Liver (tissue), 9 donors: ENCODE results near the gene NRG3. TPM values are rescaled to one million over a fixed set of nuclear protein-coding genes. Genes with fewer than 3 reads are reported as not detected.

Experiments
- DNase-seq: peaks from one replicate; pipeline ENCODE4 v3.0.0-alpha.2; 2017; ENCODE audit warnings: low spot score
- H3K27ac ChIP-seq, 2 donors: one replicate each; pipeline ENCODE4 v1.7.0; 2013; ENCODE audit warnings: inconsistent platforms in 2 of 2, low read length in 2 of 2, control low read depth in 1 of 2, low read depth in 1 of 2, mild to moderate bottlenecking in 1 of 2
- H3K27me3 ChIP-seq, 4 donors: one replicate each; pipeline versions ENCODE4 v1.6.1 to v1.7.0; 2013; ENCODE audit warnings: low read length in 3 of 4, inconsistent platforms in 1 of 4, mild to moderate bottlenecking in 1 of 4, moderate library complexity in 1 of 4; ENCODE audit not compliant: control insufficient read depth in 4 of 4, insufficient read depth in 4 of 4
- H3K36me3 ChIP-seq, 4 donors: one replicate each; pipeline versions ENCODE4 v1.6.1 to v1.7.0; 2013; ENCODE audit warnings: low read length in 3 of 4, mild to moderate bottlenecking in 3 of 4, low read depth in 1 of 4, moderate library complexity in 1 of 4; ENCODE audit not compliant: control insufficient read depth in 4 of 4, insufficient read depth in 3 of 4
- H3K4me1 ChIP-seq, 4 donors: one replicate each; pipeline versions ENCODE4 v1.6.1 to v1.7.0; 2013; ENCODE audit warnings: low read length in 3 of 4, mild to moderate bottlenecking in 3 of 4, moderate library complexity in 1 of 4; ENCODE audit not compliant: control insufficient read depth in 4 of 4, insufficient read depth in 4 of 4
- H3K4me3 ChIP-seq, 3 donors: one replicate each; pipeline versions ENCODE4 v1.6.1 to v1.7.0; 2013; ENCODE audit warnings: low read length in 3 of 3, control low read depth in 1 of 3, low read depth in 1 of 3, mild to moderate bottlenecking in 1 of 3
- H3K9ac ChIP-seq, 2 donors: one replicate each; pipeline ENCODE4 v1.7.0; 2013; ENCODE audit warnings: low read length in 2 of 2, mild to moderate bottlenecking in 2 of 2, moderate library complexity in 2 of 2, control low read depth in 1 of 2, low read depth in 1 of 2
- H3K9me3 ChIP-seq, 4 donors: one replicate each; pipeline versions ENCODE4 v1.6.1 to v1.7.0; 2013; ENCODE audit warnings: low read length in 3 of 4; ENCODE audit not compliant: control insufficient read depth in 4 of 4
- ATF3 ChIP-seq: IDR thresholded peaks from 2 replicates; pipeline ENCODE4 v1.6.1; 2016; ENCODE audit warnings: antibody characterized with exemption
- CTCF ChIP-seq: fragments of 150-350 bp; IDR thresholded peaks from 2 replicates; pipeline ENCODE4 v1.5.1; 2017; ENCODE audit warnings: improper control_type of control experiment, low read depth, low read length; ENCODE audit not compliant: missing input control
- EGR1 ChIP-seq, 2 donors: IDR thresholded peaks; 2 replicates each; pipeline ENCODE4 v1.6.1; 2016 to 2018; ENCODE audit warnings: antibody characterized with exemption in 2 of 2, low read depth in 2 of 2
- FOXA1 ChIP-seq: IDR thresholded peaks from 2 replicates; pipeline ENCODE4 v1.6.1; 2016; ENCODE audit warnings: antibody characterized with exemption
- FOXA2 ChIP-seq: IDR thresholded peaks from 2 replicates; pipeline ENCODE4 v1.6.1; 2016; ENCODE audit warnings: antibody characterized with exemption
- GABPA ChIP-seq, 2 donors: IDR thresholded peaks in 1 of 2; conservative IDR thresholded peaks in 1 of 2; 2 replicates each; pipeline ENCODE4 v1.6.1; 2016; ENCODE audit warnings: antibody characterized with exemption in 2 of 2, mild to moderate bottlenecking in 1 of 2, moderate library complexity in 1 of 2
- HNF4A ChIP-seq, 2 donors: conservative IDR thresholded peaks; 2 replicates each; pipeline ENCODE4 v1.6.1; 2016; ENCODE audit warnings: antibody characterized with exemption in 2 of 2, mild to moderate bottlenecking in 2 of 2
- HNF4G ChIP-seq: IDR thresholded peaks from 2 replicates; pipeline ENCODE4 v1.6.1; 2016; ENCODE audit warnings: antibody characterized with exemption
- JUND ChIP-seq, 2 donors: IDR thresholded peaks; 2 replicates each; pipeline ENCODE4 v1.6.1; 2016; ENCODE audit warnings: antibody characterized with exemption in 2 of 2
- MAX ChIP-seq: IDR thresholded peaks from 2 replicates; pipeline ENCODE4 v1.6.1; 2016; ENCODE audit warnings: antibody characterized with exemption
- NR2F2 ChIP-seq: IDR thresholded peaks from 2 replicates; pipeline ENCODE4 v1.6.1; 2016; ENCODE audit warnings: antibody characterized with exemption
- RAD21 ChIP-seq, 2 donors: IDR thresholded peaks; 2 replicates each; pipeline ENCODE4 v1.6.1; 2016; ENCODE audit warnings: antibody characterized with exemption in 2 of 2, mild to moderate bottlenecking in 2 of 2
- REST ChIP-seq: IDR thresholded peaks from 2 replicates; pipeline ENCODE4 v1.6.1; 2016; ENCODE audit warnings: antibody characterized with exemption, mild to moderate bottlenecking
- RXRA ChIP-seq, 2 donors: IDR thresholded peaks; 2 replicates each; pipeline ENCODE4 v1.6.1; 2017 to 2018; ENCODE audit warnings: antibody characterized with exemption in 2 of 2, mild to moderate bottlenecking in 1 of 2
- SP1 ChIP-seq: IDR thresholded peaks from 2 replicates; pipeline ENCODE4 v1.6.1; 2018; ENCODE audit warnings: antibody characterized with exemption, mild to moderate bottlenecking
- TAF1 ChIP-seq: conservative IDR thresholded peaks from 2 replicates; pipeline ENCODE4 v1.6.1; 2016; ENCODE audit warnings: antibody characterized with exemption, mild to moderate bottlenecking
- YY1 ChIP-seq: IDR thresholded peaks from 2 replicates; pipeline ENCODE4 v1.6.1; 2016; ENCODE audit warnings: antibody characterized with exemption, mild to moderate bottlenecking
- ZBTB33 ChIP-seq: IDR thresholded peaks from 2 replicates; pipeline ENCODE4 v1.6.1; 2016; ENCODE audit warnings: antibody characterized with exemption
- WGBS: extraction: QIAGEN DNeasy Blood & Tissue Kit; methylation state at CpG from one replicate; pipeline ENCODE4 v1.1.7; 2013; 5-methylcytosine and 5-hydroxymethylcytosine counted together
- polyA plus RNA-seq, 2 donors: library from polyadenylated mRNA; stranded (reverse) in 1 of 2; unstranded in 1 of 2; fragments of 200-250 nt in 1 of 2; fragments of >200 nt in 1 of 2; fragmentation: Nextera tagmentation in 1 of 2; extraction: Ambion mirVana in 1 of 2; gene quantifications; one replicate each; pipeline versions ENCODE4 v1.2.1 to v1.2.3, GENCODE V29; 2013 to 2015
- total RNA-seq, 2 donors: library from RNA; depleted of rRNA; stranded (reverse); fragments of >200 nt; gene quantifications; one replicate each; pipeline ENCODE4 v1.2.3, GENCODE V29; 2014
- donor health status: healthy.
- donor health status: healthy.
- donor health status: healthy.
- donor health status: healthy.
- donor health status: healthy.

Gene NRG3
- total and polyA plus RNA-seq, 4 donors: 0.24 to 3.7 (median 0.38) TPM

GRCh38 chr10:82680608-82681007 is 805.6 kb downstream of the NRG3 start:
- Histone ChIP-seq H3K4me3 (no peak overlapping the region), H3K9ac (no peak overlapping the region), H3K4me1 (no peaks in the 10 kb centered on the region), H3K27me3 (no peaks in the 10 kb centered on the region), H3K9me3 (no peaks in the 10 kb centered on the region), H3K27ac (no peak overlapping the region), H3K36me3 (no peaks in the 10 kb centered on the region)
- DNase-seq: no peak
- TF ChIP-seq RXRA (IDR thresholded peaks at IDR 0.05): no peak
- TF ChIP-seq NR2F2: no peak
- no peak for TF ChIP-seq HNF4A (conservative IDR thresholded peaks at IDR 0.05)
- no peak for TF ChIP-seq JUND (IDR thresholded peaks at IDR 0.05)
- TF ChIP-seq FOXA2: no peak
- TF ChIP-seq CTCF: no peak
- no peak for TF ChIP-seq FOXA1
- TF ChIP-seq YY1: no peak
- TF ChIP-seq HNF4G: no peak
- WGBS: 85% methylated on average over 3 of the region's 3 CpGs

- no peak for TF ChIP-seq HNF4G
- WGBS: 83% methylated on average over 4 of the region's 4 CpGs
- no peak for DNase-seq
Measured at GRCh38 chr10:82683945-82684344, 809.0 kb downstream of the NRG3 start.

GRCh38 chr10:82685087-82685486 is 810.1 kb downstream of the NRG3 start:
- H3K9ac ChIP-seq: no peak overlapping the region
- 74% methylated on average over 2 of the region's 2 CpGs for WGBS

More at GRCh38 chr10:82683945-82684344, 809.0 kb downstream of the NRG3 start:
- H3K27ac ChIP-seq: no peak overlapping the region
- H3K9me3 ChIP-seq: no peaks in the 10 kb centered on the region
- no peaks in the 10 kb centered on the region for H3K36me3 ChIP-seq
- no peak overlapping the region for H3K9ac ChIP-seq
- no peak overlapping the region for H3K4me3 ChIP-seq
- no peaks in the 10 kb centered on the region for H3K4me1 ChIP-seq
- no peaks in the 10 kb centered on the region for H3K27me3 ChIP-seq

More at GRCh38 chr10:82685087-82685486, 810.1 kb downstream of the NRG3 start:
- no peak overlapping the region for H3K27ac ChIP-seq
- no peak for TF ChIP-seq RXRA (IDR thresholded peaks at IDR 0.05)
- TF ChIP-seq HNF4G: no peak
- TF ChIP-seq JUND (IDR thresholded peaks at IDR 0.05): no peak
- no peak for TF ChIP-seq NR2F2
- TF ChIP-seq CTCF: no peak
- no peak for TF ChIP-seq FOXA2
- TF ChIP-seq ATF3: no peak
- TF ChIP-seq EGR1 (IDR thresholded peaks at IDR 0.05; ENCODE audit: low read depth in 2 of 2): no peak
- no peak for TF ChIP-seq SP1
- TF ChIP-seq HNF4A (conservative IDR thresholded peaks at IDR 0.05): no peak
- no peak for TF ChIP-seq MAX
- no peak for TF ChIP-seq FOXA1
- no peak for TF ChIP-seq TAF1
- TF ChIP-seq GABPA (IDR thresholded peaks at IDR 0.05 in 1 of 2, conservative IDR thresholded peaks at IDR 0.05 in 1 of 2): no peak
- TF ChIP-seq REST: no peak
- no peak for TF ChIP-seq RAD21 (IDR thresholded peaks at IDR 0.05)
- TF ChIP-seq YY1: no peak
- TF ChIP-seq ZBTB33: no peak
- H3K4me1 ChIP-seq: no peaks in the 10 kb centered on the region
- no peak overlapping the region for H3K4me3 ChIP-seq
- H3K36me3 ChIP-seq: no peaks in the 10 kb centered on the region
- DNase-seq: no peak
- no peaks in the 10 kb centered on the region for H3K27me3 ChIP-seq
- H3K9me3 ChIP-seq: no peaks in the 10 kb centered on the region
